ENCODE results near the gene MYO18A.

The MYO18A gene

GRCh38 chr17:29196769-29197515, 16.7 kb upstream of the MYO18A start:
- Histone ChIP-seq H3K4me3 (ENCODE audit: insufficient read depth, low read depth, low read length) (no peak overlapping the region), H3K27me3 (ENCODE audit: control insufficient read depth, insufficient read depth, low read length, poor library complexity, severe bottlenecking) (no peaks in the 10 kb centered on the region), H3K27ac (ENCODE audit: insufficient read depth, low read depth, low read length, poor library complexity, severe bottlenecking) (no peak overlapping the region), H3K9me3 (ENCODE audit: control insufficient read depth, low read length) (no peaks in the 10 kb centered on the region), H3K36me3 (ENCODE audit: control insufficient read depth, insufficient read depth, low read length) (no peaks in the 10 kb centered on the region), H3K4me1 (ENCODE audit: control insufficient read depth, insufficient read depth, low read length) (peaks cover 15% of the 10 kb centered on the region)
- WGBS, 2 experiments = 88 to 94% methylated on average over 9 of the region's 9 CpGs

- Histone ChIP-seq H3K27me3 (ENCODE audit: control insufficient read depth, insufficient read depth, low read length, poor library complexity, severe bottlenecking) (no peaks in the 10 kb centered on the region), H3K4me1 (ENCODE audit: control insufficient read depth, insufficient read depth, low read length) (peaks cover 15% of the 10 kb centered on the region), H3K27ac (ENCODE audit: insufficient read depth, low read depth, low read length, poor library complexity, severe bottlenecking) (no peak overlapping the region), H3K9me3 (ENCODE audit: control insufficient read depth, low read length) (no peaks in the 10 kb centered on the region), H3K36me3 (ENCODE audit: control insufficient read depth, insufficient read depth, low read length) (no peaks in the 10 kb centered on the region), H3K4me3 (ENCODE audit: insufficient read depth, low read depth, low read length) (no peak overlapping the region)
- WGBS, 2 experiments = 75 to 76% methylated on average over 10 of the region's 10 CpGs
These were observed 15.4 kb upstream of the MYO18A start for GRCh38 chr17:29195465-29196081.

- H3K27ac ChIP-seq (ENCODE audit: insufficient read depth, low read depth, low read length, poor library complexity, severe bottlenecking) = no peak overlapping the region
- no peaks in the 10 kb centered on the region for H3K36me3 ChIP-seq (ENCODE audit: control insufficient read depth, insufficient read depth, low read length)
- WGBS, 2 experiments = 89 to 93% methylated on average over 3 of the region's 3 CpGs
- peaks cover 15% of the 10 kb centered on the region for H3K4me1 ChIP-seq (ENCODE audit: control insufficient read depth, insufficient read depth, low read length)
- no peaks in the 10 kb centered on the region for H3K9me3 ChIP-seq (ENCODE audit: control insufficient read depth, low read length)
- no peak overlapping the region for H3K4me3 ChIP-seq (ENCODE audit: insufficient read depth, low read depth, low read length)
- no peaks in the 10 kb centered on the region for H3K27me3 ChIP-seq (ENCODE audit: control insufficient read depth, insufficient read depth, low read length, poor library complexity, severe bottlenecking)
These were observed 14.5 kb upstream of the MYO18A start for GRCh38 chr17:29194669-29195068.

GRCh38 chr17:29193146-29193545, 12.9 kb upstream of the MYO18A start:
- no peaks in the 10 kb centered on the region for H3K27me3 ChIP-seq (ENCODE audit: control insufficient read depth, insufficient read depth, low read length, poor library complexity, severe bottlenecking)
- 95 to 96% methylated on average over 2 of the region's 2 CpGs for WGBS, 2 experiments
- H3K9me3 ChIP-seq (ENCODE audit: control insufficient read depth, low read length) = no peaks in the 10 kb centered on the region
- H3K36me3 ChIP-seq (ENCODE audit: control insufficient read depth, insufficient read depth, low read length) = no peaks in the 10 kb centered on the region
- no peak overlapping the region for H3K4me3 ChIP-seq (ENCODE audit: insufficient read depth, low read depth, low read length)
- H3K4me1 ChIP-seq (ENCODE audit: control insufficient read depth, insufficient read depth, low read length) = peaks cover 15% of the 10 kb centered on the region
- no peak overlapping the region for H3K27ac ChIP-seq (ENCODE audit: insufficient read depth, low read depth, low read length, poor library complexity, severe bottlenecking)

GRCh38 chr17:29190592-29191207, 10.5 kb upstream of the MYO18A start:
- WGBS, 2 experiments = 91 to 92% methylated on average over 4 of the region's 4 CpGs
- Histone ChIP-seq H3K9me3 (ENCODE audit: control insufficient read depth, low read length) (no peaks in the 10 kb centered on the region), H3K4me3 (ENCODE audit: insufficient read depth, low read depth, low read length) (no peak overlapping the region), H3K4me1 (ENCODE audit: control insufficient read depth, insufficient read depth, low read length) (peaks cover 8% of the 10 kb centered on the region), H3K27ac (ENCODE audit: insufficient read depth, low read depth, low read length, poor library complexity, severe bottlenecking) (no peak overlapping the region), H3K36me3 (ENCODE audit: control insufficient read depth, insufficient read depth, low read length) (no peaks in the 10 kb centered on the region), H3K27me3 (ENCODE audit: control insufficient read depth, insufficient read depth, low read length, poor library complexity, severe bottlenecking) (no peaks in the 10 kb centered on the region)

GRCh38 chr17:29190039-29190438, 9.8 kb upstream of the MYO18A start:
- H3K27ac ChIP-seq (ENCODE audit: insufficient read depth, low read depth, low read length, poor library complexity, severe bottlenecking) = no peak overlapping the region
- WGBS, 2 experiments = 93 to 100% methylated on average over 2 of the region's 2 CpGs
- peaks cover 2% of the 10 kb centered on the region for H3K4me1 ChIP-seq (ENCODE audit: control insufficient read depth, insufficient read depth, low read length)
- no peaks in the 10 kb centered on the region for H3K36me3 ChIP-seq (ENCODE audit: control insufficient read depth, insufficient read depth, low read length)
- no peaks in the 10 kb centered on the region for H3K9me3 ChIP-seq (ENCODE audit: control insufficient read depth, low read length)
- no peaks in the 10 kb centered on the region for H3K27me3 ChIP-seq (ENCODE audit: control insufficient read depth, insufficient read depth, low read length, poor library complexity, severe bottlenecking)
- H3K4me3 ChIP-seq (ENCODE audit: insufficient read depth, low read depth, low read length) = no peak overlapping the region

- Histone ChIP-seq H3K9me3 (ENCODE audit: control insufficient read depth, low read length) (no peaks in the 10 kb centered on the region), H3K4me3 (ENCODE audit: insufficient read depth, low read depth, low read length) (no peak overlapping the region), H3K36me3 (ENCODE audit: control insufficient read depth, insufficient read depth, low read length) (no peaks in the 10 kb centered on the region), H3K4me1 (ENCODE audit: control insufficient read depth, insufficient read depth, low read length) (no peaks in the 10 kb centered on the region), H3K27me3 (ENCODE audit: control insufficient read depth, insufficient read depth, low read length, poor library complexity, severe bottlenecking) (no peaks in the 10 kb centered on the region), H3K27ac (ENCODE audit: insufficient read depth, low read depth, low read length, poor library complexity, severe bottlenecking) (no peak overlapping the region)
- 81 to 82% methylated on average over 1 to 2 of the region's 2 CpGs for WGBS, 2 experiments
These were observed 9.2 kb upstream of the MYO18A start for GRCh38 chr17:29189355-29189754.

- Histone ChIP-seq H3K4me1 (ENCODE audit: control insufficient read depth, insufficient read depth, low read length) (peaks cover 21% of the 10 kb centered on the region), H3K4me3 (ENCODE audit: insufficient read depth, low read depth, low read length) (no peak overlapping the region), H3K9me3 (ENCODE audit: control insufficient read depth, low read length) (no peaks in the 10 kb centered on the region), H3K27ac (ENCODE audit: insufficient read depth, low read depth, low read length, poor library complexity, severe bottlenecking) (no peak overlapping the region), H3K36me3 (ENCODE audit: control insufficient read depth, insufficient read depth, low read length) (no peaks in the 10 kb centered on the region), H3K27me3 (ENCODE audit: control insufficient read depth, insufficient read depth, low read length, poor library complexity, severe bottlenecking) (peaks cover 27% of the 10 kb centered on the region)
- 91 to 94% methylated on average over 1 of the region's 1 CpG for WGBS, 2 experiments
These were observed 1.0 kb upstream of the MYO18A start for GRCh38 chr17:29181226-29181625.

- Histone ChIP-seq H3K4me1 (ENCODE audit: control insufficient read depth, insufficient read depth, low read length) (peaks cover 23% of the 10 kb centered on the region), H3K4me3 (ENCODE audit: insufficient read depth, low read depth, low read length) (peak overlapping the region; percentile 57), H3K27ac (ENCODE audit: insufficient read depth, low read depth, low read length, poor library complexity, severe bottlenecking) (no peak overlapping the region), H3K27me3 (ENCODE audit: control insufficient read depth, insufficient read depth, low read length, poor library complexity, severe bottlenecking) (peaks cover 27% of the 10 kb centered on the region), H3K36me3 (ENCODE audit: control insufficient read depth, insufficient read depth, low read length) (no peaks in the 10 kb centered on the region), H3K9me3 (ENCODE audit: control insufficient read depth, low read length) (no peaks in the 10 kb centered on the region)
- WGBS, 2 experiments = 74 to 76% methylated on average over 4 of the region's 4 CpGs
These were observed 576 bp upstream of the MYO18A start for GRCh38 chr17:29180788-29181160.

GRCh38 chr17:29179232-29180033, 765 bp downstream of the MYO18A start:
- 1% methylated on average over 28 of the region's 28 CpGs for WGBS, 2 experiments
- peaks cover 27% of the 10 kb centered on the region for H3K27me3 ChIP-seq (ENCODE audit: control insufficient read depth, insufficient read depth, low read length, poor library complexity, severe bottlenecking)
- peak overlapping the region; percentile 57 for H3K4me3 ChIP-seq (ENCODE audit: insufficient read depth, low read depth, low read length)
- H3K9me3 ChIP-seq (ENCODE audit: control insufficient read depth, low read length) = no peaks in the 10 kb centered on the region
- H3K36me3 ChIP-seq (ENCODE audit: control insufficient read depth, insufficient read depth, low read length) = no peaks in the 10 kb centered on the region
- H3K4me1 ChIP-seq (ENCODE audit: control insufficient read depth, insufficient read depth, low read length) = peaks cover 23% of the 10 kb centered on the region
- peak overlapping the region; percentile 36 for H3K27ac ChIP-seq (ENCODE audit: insufficient read depth, low read depth, low read length, poor library complexity, severe bottlenecking)

Measured in ectodermal cell (in vitro differentiated cells).